ENCODE data around the gene PANK4. TPM values are rescaled to one million over a fixed set of nuclear protein-coding genes. Genes with fewer than 3 reads are reported as not detected.

The PANK4 gene
- total and polyA plus RNA-seq, 9 of the 15 experiments (the other 6 are each of a cell fraction or from before 2014, with no cell fraction given), result 0.93 to 55.6 (median 31.5) TPM

GRCh38 chr1:2493218-2493617 lies 33.2 kb downstream of the PANK4 start (continued):
- no peak for TF ChIP-seq E2F8 (IDR thresholded peaks at IDR 0.05; ENCODE audit: low read depth, partially characterized antibody)
- TF ChIP-seq YBX1 (IDR thresholded peaks at IDR 0.05), result no peak

GRCh38 chr1:2492091-2492490 lies 34.3 kb downstream of the PANK4 start:
- no peak for ATAC-seq

More at GRCh38 chr1:2492091-2492490, 34.3 kb downstream of the PANK4 start:
- Histone ChIP-seq H3K36me3 (ENCODE audit: control insufficient read depth, insufficient read depth, low read length) (no peaks in the 10 kb centered on the region), H3K4me1 (replicated peaks in 1 of 2; ENCODE audit: control insufficient read depth in 2 of 2, insufficient read depth in 2 of 2, low read length in 2 of 2) (peaks cover 0 to 49% of the 10 kb centered on the region in 2 experiments; a peak in 2 of 5 replicates), H3K9me1 (ENCODE audit: control insufficient read depth, insufficient read depth, low read length) (no peaks in the 10 kb centered on the region), H3K9me3 (replicated peaks; ENCODE audit: control insufficient read depth, insufficient read depth, low read depth, low read length) (no peaks in the 10 kb centered on the region), H3K27ac (ENCODE audit: extremely low read depth, low read depth, low read length) (no peak overlapping the region), H3K4me2 (ENCODE audit: insufficient read depth, low read length) (no peak overlapping the region), H3K4me3 (no peak overlapping the region), H3K27me3 (ENCODE audit: control insufficient read depth in 2 of 2, insufficient read depth in 2 of 2, low read length in 2 of 2) (peaks cover 37 to 74% of the 10 kb centered on the region in 2 experiments; a peak in 4 of 5 replicates), H4K20me1 (replicated peaks; ENCODE audit: control insufficient read depth, insufficient read depth, low read length) (peaks cover 26% of the 10 kb centered on the region), H2AFZ (ENCODE audit: low read depth, low read length) (no peak overlapping the region), H3K9ac (ENCODE audit: insufficient read depth in 1 of 2, low read depth in 2 of 2, low read length in 2 of 2) (no peak overlapping the region), H3K79me2 (ENCODE audit: control insufficient read depth, insufficient read depth, low read length) (no peaks in the 10 kb centered on the region)
- no peak for FAIRE-seq
- 3% methylated on average over 13 of the region's 13 CpGs for WGBS (ENCODE audit: insufficient coverage, low coverage, missing lambda C conversion rate)
- no peak for DNase-seq (ENCODE audit: extremely low read depth in 1 of 4, low spot score in 3 of 4)
- intact Hi-C loops (cut with micrococcal nuclease), result no loop called here
- CTCF ChIA-PET (ENCODE audit: low intra/inter-chr PET ratio), result no interaction called here
- no TSS peak for BruUV-seq (replicated peaks)
- no peak for TF ChIP-seq TRIM24 (IDR thresholded peaks at IDR 0.05)
- TF ChIP-seq MNT (conservative IDR thresholded peaks at IDR 0.05), result no peak
- TF ChIP-seq ZNF134 (CRISPR knock-in tag; conservative IDR thresholded peaks at IDR 0.05), result no peak
- no peak for TF ChIP-seq RB1 (IDR thresholded peaks at IDR 0.05; ENCODE audit: low read depth)
- no peak for TF ChIP-seq COPS2 (conservative IDR thresholded peaks at IDR 0.05)
- no peak for TF ChIP-seq TAL1 (IDR thresholded peaks at IDR 0.05)
- no peak for TF ChIP-seq BRCA1 (IDR thresholded peaks at IDR 0.05)
- TF ChIP-seq BRCA1 (CRISPR knock-in tag; IDR thresholded peaks at IDR 0.05), result no peak
- no peak for TF ChIP-seq NR4A1 (CRISPR knock-in tag; IDR thresholded peaks at IDR 0.05)
- TF ChIP-seq NR4A1 (tag; IDR thresholded peaks at IDR 0.05), result no peak
- no peak for TF ChIP-seq YY1 (IDR thresholded peaks at IDR 0.05; ENCODE audit: borderline replicate concordance in 1 of 3, control insufficient read depth in 1 of 3, extremely low read depth in 1 of 3, insufficient read depth in 3 of 3, insufficient read length in 1 of 3, insufficient replicate concordance in 2 of 3, low read depth in 1 of 3, low read length in 2 of 3)
- no peak for TF ChIP-seq ZNF449 (CRISPR knock-in tag; IDR thresholded peaks at IDR 0.05)
- TF ChIP-seq MCM3 (IDR thresholded peaks at IDR 0.05), result no peak
- no peak for TF ChIP-seq HINFP (tag; conservative IDR thresholded peaks at IDR 0.05; ENCODE audit: low read depth)
- POLR2A ChIA-PET, result no interaction called here
- in situ Hi-C loops (cut with MboI), result no loop called here
